GM21717 (cell line): ENCODE results near the gene URM1.

Experiments used
- ATAC-seq: cut with Tn5 transposase; IDR thresholded peaks from one replicate; pipeline ENCODE4 v1.9.1; 2021; ENCODE audit warnings: mild to moderate bottlenecking, moderate library complexity; ENCODE audit not compliant: unreplicated experiment

URM1 gene

DNA sequence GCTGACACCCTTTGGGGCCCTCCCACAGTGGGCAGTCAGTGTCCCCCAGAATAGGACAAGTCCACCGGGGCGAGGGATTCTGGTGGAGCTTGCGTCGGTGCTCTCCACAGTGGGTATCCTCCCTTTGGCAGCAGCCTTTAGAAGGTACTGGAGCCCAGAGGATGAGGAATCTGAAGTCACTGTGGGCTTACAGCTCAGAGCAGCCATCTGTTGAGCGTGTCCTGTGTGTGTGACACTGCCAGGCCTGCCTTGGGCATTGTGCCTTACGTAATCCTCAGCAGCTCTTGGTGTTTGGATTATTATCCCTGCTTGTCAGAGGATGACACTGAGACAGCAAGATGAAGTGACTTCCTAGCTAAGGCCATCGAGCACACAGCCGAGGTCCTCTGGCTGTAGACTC is 12.6 kb downstream of the URM1 start:
- no peak for ATAC-seq

GRCh38 chr9:128384801-128385495 is 13.8 kb downstream of the URM1 start:
- ATAC-seq, result no peak

- no peak for ATAC-seq
These were observed 14.6 kb downstream of the URM1 start for GRCh38 chr9:128385496-128386460.

DNA sequence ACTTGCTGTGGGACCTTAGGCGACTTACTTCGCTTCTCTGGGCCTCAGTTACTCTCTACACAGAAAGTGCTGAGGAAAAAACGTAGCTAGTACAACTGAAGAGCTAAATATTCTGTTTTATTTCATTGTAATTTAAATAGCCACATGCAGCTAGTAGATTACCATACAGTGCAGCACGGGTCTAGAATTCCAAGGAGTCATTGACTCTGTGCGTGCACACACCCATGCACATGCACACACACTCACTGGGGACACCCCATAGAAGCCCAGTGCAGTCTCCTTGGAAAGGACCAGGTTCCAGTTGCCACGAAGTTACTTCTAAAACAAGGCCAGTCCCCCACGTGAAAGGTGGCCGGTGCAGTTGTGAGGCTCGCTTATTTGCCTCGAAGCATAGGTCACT is 17.0 kb downstream of the URM1 start:
- ATAC-seq, result no peak

GRCh38 chr9:128389395-128390149 is 18.4 kb downstream of the URM1 start:
- ATAC-seq, result no peak

DNA sequence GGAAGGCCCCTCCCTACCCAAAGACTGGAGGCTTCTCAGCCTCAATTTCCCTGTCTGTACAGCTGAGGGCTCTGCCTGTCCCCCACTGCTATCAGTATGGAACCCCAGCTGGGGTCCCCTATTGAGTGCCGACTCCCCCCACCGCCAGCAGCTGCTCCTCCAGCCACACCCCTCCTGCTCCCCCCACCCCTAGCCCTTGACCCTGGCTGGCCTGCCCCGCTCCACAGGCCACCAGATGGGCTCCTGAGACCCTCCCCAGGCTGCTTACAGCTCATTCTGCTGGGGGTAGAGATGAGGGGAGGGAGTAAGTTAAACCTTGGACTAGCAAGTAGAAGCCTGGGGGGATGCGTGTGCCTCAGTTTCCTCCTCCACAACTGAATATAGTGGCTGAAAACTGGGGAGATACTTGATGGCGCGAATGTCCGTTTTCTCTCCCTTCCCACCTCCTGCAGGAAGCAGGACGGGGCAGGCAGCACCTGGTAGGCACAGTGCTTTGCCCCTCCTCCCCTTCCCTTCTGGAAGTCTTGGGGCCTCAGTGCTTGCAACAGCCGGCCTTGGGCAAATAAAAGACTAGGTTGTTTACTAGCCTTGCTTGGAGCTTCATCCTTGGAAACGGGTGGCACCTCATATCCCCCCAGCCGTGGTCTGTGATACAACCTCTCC is 19.1 kb downstream of the URM1 start:
- ATAC-seq, result no peak

GRCh38 chr9:128390813-128391711 is 19.9 kb downstream of the URM1 start:
- ATAC-seq, result no peak

DNA sequence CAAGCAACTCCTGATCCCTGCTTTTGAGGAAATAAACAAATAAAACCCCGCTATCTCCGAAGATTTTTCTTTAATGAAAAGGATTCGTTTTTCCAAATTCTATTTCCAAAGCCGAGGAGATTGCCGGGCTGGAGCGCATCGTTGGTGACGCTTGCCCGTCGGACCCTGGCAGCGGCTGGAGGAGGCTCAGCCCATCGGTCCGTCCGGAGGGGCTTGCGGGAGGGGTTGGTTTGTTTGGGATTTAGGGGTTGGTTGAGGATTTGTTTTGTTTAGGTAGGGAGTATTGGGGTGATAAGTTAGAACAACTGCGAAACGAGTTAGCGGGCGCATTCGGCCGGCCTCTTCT is 20.8 kb downstream of the URM1 start:
- no peak for ATAC-seq

GRCh38 chr9:128392302-128393144 is 21.3 kb downstream of the URM1 start:
- no peak for ATAC-seq

GRCh38 chr9:128393145-128393775 is 22.1 kb downstream of the URM1 start:
- no peak for ATAC-seq

DNA sequence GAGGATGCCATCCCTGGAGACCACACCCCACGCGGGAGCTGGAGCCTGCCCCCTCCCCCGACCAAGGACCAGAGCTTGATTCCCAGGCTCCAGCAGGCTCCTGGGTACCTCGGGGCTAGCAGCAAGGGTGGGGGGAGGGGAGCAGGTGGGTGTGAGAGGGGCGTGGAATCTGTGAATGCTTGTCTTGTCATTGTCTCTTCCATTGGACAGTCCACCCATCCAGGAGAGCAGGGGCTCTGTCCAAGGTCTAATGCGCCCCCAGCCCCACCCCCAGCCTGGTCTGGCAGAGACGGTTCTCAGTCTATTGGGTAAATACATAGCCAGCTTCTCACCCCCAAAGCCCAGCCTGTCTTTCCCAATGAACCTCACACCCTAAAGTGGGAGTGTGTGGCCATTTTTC is 22.8 kb downstream of the URM1 start:
- no peak for ATAC-seq

- ATAC-seq, result no peak
These were observed 23.4 kb downstream of the URM1 start for GRCh38 chr9:128394379-128395168.

- no peak for ATAC-seq
These were observed 25.9 kb downstream of the URM1 start for GRCh38 chr9:128396970-128397613.

GRCh38 chr9:128397831-128398230 is 26.7 kb downstream of the URM1 start:
- ATAC-seq, result no peak

DNA sequence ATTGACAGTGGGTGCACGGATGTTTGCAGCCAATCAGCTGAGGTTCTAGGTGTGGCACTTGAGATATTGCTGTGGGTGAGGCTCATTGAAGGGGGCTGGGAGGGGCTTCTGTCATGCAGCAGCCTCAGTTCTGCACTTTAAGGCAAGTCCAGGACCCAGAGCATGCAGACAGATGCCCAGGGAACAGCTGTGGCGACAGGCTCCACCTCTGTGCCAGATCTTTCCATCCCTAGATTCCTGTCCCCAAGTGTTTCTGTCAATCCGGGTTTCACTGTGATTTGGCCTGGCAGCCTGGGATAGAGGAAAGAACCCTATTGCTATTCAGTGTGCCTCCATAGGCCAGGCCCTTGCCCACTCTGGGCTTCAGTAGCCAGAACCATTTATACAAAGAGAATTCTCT is 28.7 kb downstream of the URM1 start:
- ATAC-seq, result no peak

DNA sequence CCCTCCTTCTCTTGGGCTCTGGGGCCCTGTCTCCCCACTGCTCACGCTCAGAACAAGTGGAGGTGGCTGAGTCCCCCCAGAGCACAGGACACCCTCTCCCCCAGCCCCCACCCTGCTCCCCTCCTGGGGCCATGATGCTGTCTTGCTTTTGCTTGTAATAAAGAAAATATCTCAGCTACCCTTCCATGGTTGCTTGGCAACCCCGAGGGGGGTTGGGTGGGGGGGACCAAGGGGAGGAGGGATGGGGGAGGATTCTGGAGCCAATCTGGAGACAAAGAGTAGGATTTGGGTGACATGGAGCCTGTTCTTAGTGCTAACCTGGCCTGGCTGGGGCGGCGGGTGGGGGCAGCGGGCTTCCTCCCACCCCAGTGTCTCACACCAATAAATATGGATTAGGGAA is 33.4 kb downstream of the URM1 start:
- ATAC-seq, result no peak

- ATAC-seq, result no peak
These were observed 34.1 kb downstream of the URM1 start for GRCh38 chr9:128405077-128405779.
